Neural cell (in vitro differentiated cells): ENCODE results near the gene FAM53B.

ENCODE experiments used
- EZH2 ChIP-seq: fragments of 200-600, 300-800 bp; shearing (Covaris generic), sonication (generic); IDR thresholded peaks from 2 replicates; pipeline ENCODE4 v1.6.1; 2014; ENCODE audit warnings: antibody characterized with exemption, low read length, borderline replicate concordance, mild to moderate bottlenecking; ENCODE audit not compliant: insufficient read depth, poor library complexity, severe bottlenecking
- POLR2AphosphoS5 ChIP-seq: IDR thresholded peaks from 2 replicates; pipeline ENCODE4 v1.6.1; 2012
- RAD21 ChIP-seq: fragments of 450-650 bp; conservative IDR thresholded peaks from 2 replicates; pipeline ENCODE4 v1.6.1; 2014; ENCODE audit warnings: antibody characterized with exemption, mild to moderate bottlenecking, moderate library complexity
- TAF1 ChIP-seq: IDR thresholded peaks from 2 replicates; pipeline ENCODE4 v1.6.1; 2012; ENCODE audit warnings: low read depth
- TF ChIP-seq, protein P1 (sequence below): fragments of 450-650 bp; IDR thresholded peaks from 2 replicates; pipeline ENCODE4 v1.5.1; 2014; ENCODE audit warnings: antibody characterized with exemption, mild to moderate bottlenecking, moderate library complexity; ENCODE audit not compliant: poor library complexity, severe bottlenecking

DNA sequence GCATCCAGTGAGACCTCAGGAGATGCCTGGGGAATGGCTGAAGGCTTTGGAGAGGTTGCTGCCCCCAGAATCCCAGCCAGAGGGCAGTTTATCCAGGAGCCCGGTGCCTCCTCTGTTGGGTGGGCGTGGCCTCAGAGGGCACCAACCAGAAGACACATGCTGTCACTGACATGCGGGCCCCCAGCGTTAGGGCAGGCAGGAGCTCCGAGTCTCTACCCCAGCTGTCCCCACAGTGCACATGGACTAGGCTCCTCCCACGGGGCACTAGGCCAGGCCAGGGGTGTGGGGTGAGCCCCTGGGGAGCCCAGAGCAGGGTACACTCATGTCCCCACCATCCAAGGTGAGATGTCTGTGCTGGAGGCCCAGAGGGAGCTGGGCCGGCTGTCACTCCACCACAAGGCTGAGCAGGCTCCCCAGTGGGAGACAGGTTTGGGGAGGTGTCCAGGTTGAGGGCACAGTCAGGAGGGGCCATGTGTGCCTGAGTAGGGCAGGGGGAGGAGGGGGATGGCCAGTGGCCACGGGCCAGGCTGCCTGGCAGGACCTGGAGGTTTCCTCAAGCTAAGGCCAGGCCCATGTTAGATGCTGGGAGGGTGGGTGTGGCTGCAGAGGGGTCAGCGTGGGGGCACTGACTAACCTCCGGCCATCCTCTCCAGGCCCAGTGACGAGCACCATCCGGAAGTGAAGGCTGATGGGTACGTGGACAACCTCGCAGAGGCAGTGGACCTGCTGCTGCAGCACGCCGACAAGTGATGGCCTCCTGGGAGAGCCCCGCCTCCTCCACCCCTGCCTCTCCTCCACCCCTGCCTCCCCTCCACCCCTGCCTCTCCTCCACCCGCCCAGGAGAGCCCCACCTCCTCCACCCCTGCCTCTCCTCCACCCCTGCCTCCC is 131.3 kb downstream of the FAM53B start:
- TF ChIP-seq, protein P1, sequence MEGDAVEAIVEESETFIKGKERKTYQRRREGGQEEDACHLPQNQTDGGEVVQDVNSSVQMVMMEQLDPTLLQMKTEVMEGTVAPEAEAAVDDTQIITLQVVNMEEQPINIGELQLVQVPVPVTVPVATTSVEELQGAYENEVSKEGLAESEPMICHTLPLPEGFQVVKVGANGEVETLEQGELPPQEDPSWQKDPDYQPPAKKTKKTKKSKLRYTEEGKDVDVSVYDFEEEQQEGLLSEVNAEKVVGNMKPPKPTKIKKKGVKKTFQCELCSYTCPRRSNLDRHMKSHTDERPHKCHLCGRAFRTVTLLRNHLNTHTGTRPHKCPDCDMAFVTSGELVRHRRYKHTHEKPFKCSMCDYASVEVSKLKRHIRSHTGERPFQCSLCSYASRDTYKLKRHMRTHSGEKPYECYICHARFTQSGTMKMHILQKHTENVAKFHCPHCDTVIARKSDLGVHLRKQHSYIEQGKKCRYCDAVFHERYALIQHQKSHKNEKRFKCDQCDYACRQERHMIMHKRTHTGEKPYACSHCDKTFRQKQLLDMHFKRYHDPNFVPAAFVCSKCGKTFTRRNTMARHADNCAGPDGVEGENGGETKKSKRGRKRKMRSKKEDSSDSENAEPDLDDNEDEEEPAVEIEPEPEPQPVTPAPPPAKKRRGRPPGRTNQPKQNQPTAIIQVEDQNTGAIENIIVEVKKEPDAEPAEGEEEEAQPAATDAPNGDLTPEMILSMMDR, result no peak
- TF ChIP-seq EZH2 (no peak), RAD21 (no peak), POLR2AphosphoS5 (no peak), TAF1 (no peak)
